PC-9 (cell line): Measurements from ENCODE around the gene BAIAP2L1.

Experiments
- EZH2 ChIP-seq: fragments of 200-600 bp; sonication (generic); IDR thresholded peaks from 2 replicates; pipeline ENCODE4 v1.8.0; 2017; ENCODE audit warnings: antibody characterized with exemption, low read depth
- TF ChIP-seq, protein P1 (sequence below): fragments of 200-600 bp; sonication (generic); conservative IDR thresholded peaks from 2 replicates; pipeline ENCODE4 v1.6.1; 2017; ENCODE audit warnings: mixed run types, antibody characterized with exemption, mild to moderate bottlenecking, moderate library complexity

DNA sequence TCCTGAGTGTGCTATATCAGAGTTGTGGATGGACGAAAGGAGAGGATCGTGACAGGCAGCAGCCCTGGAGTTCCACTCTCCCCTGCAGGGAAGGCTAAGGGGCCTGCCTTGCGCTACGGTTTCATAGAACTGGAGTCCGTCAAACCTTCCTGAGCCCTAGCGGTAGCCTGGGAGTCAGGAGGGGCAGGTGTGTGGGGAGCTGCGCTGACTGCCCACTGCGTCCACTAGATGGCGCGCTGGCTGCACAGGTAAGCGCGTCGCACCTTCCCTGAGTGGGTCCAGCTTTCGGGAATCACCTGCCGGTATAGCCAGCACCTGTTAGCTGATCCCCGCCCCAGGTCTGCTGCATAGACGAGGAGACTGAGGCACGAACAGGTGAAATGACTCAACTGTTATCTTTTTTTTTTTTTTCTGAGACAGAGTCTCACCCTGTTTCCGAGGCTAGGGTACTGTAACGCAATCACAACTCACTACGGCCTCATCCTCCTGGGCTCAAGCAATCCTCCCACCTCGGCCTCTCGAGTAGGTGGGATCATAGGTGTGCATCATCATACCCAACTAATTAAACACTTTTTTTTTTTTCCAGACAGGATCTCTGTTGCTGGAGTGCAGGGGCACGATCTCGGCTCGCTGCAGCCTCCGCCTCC lies 20.2 kb upstream of the BAIAP2L1 start:
- TF ChIP-seq, protein P1, sequence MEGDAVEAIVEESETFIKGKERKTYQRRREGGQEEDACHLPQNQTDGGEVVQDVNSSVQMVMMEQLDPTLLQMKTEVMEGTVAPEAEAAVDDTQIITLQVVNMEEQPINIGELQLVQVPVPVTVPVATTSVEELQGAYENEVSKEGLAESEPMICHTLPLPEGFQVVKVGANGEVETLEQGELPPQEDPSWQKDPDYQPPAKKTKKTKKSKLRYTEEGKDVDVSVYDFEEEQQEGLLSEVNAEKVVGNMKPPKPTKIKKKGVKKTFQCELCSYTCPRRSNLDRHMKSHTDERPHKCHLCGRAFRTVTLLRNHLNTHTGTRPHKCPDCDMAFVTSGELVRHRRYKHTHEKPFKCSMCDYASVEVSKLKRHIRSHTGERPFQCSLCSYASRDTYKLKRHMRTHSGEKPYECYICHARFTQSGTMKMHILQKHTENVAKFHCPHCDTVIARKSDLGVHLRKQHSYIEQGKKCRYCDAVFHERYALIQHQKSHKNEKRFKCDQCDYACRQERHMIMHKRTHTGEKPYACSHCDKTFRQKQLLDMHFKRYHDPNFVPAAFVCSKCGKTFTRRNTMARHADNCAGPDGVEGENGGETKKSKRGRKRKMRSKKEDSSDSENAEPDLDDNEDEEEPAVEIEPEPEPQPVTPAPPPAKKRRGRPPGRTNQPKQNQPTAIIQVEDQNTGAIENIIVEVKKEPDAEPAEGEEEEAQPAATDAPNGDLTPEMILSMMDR, result peak; percentile 94
- no peak for TF ChIP-seq EZH2
